Esophagus muscularis mucosa (tissue), 4 donors: ENCODE measurements around the gene PDE3A. TPM values are rescaled to one million over a fixed set of nuclear protein-coding genes. Genes with fewer than 3 reads are reported as not detected.

Experiments used
- DNase-seq: peaks from one replicate; pipeline ENCODE4 v3.0.0-alpha.2; 2017; ENCODE audit errors: extremely low spot score
- H3K27ac ChIP-seq, 4 donors: fragments of 200-600 bp; sonication (generic); replicated peaks in 1 of 4; 1 replicate in 3 of 4; 2 replicates in 1 of 4; pipeline ENCODE4 v1.5.1; 2016 to 2019; ENCODE audit warnings: mild to moderate bottlenecking in 1 of 4
- H3K27me3 ChIP-seq, 4 donors: fragments of 200-600 bp; sonication (generic); one replicate each; pipeline versions ENCODE4 v1.5.1 to v1.6.0; 2016 to 2019
- H3K36me3 ChIP-seq, 4 donors: fragments of 200-600 bp; sonication (generic); one replicate each; pipeline ENCODE4 v1.5.1; 2016 to 2019
- H3K4me1 ChIP-seq, 4 donors: fragments of 200-600 bp; sonication (generic); one replicate each; pipeline ENCODE4 v1.5.1; 2016 to 2019
- H3K4me3 ChIP-seq, 4 donors: fragments of 200-600 bp; sonication (generic); 1 replicate in 2 of 4; 2 replicates in 2 of 4; pipeline ENCODE4 v1.5.1; 2016 to 2019; ENCODE audit warnings: mild to moderate bottlenecking in 4 of 4, moderate library complexity in 1 of 4
- H3K9me3 ChIP-seq, 4 donors: fragments of 200-600 bp; sonication (generic); 1 replicate in 3 of 4; 2 replicates in 1 of 4; pipeline ENCODE4 v1.5.1; 2016 to 2019
- EP300 ChIP-seq: sonication (generic); formaldehyde crosslinking; IDR thresholded peaks from one replicate; pipeline ENCODE4 v1.6.1; 2017; ENCODE audit warnings: antibody characterized with exemption
- POLR2A ChIP-seq: fragments of 450-650 bp; IDR thresholded peaks from one replicate; pipeline ENCODE4 v1.6.1; 2017; ENCODE audit warnings: antibody characterized with exemption, moderate library complexity, mild to moderate bottlenecking, low read depth
- POLR2AphosphoS5 ChIP-seq, 2 donors: sonication (generic); formaldehyde crosslinking; IDR thresholded peaks; one replicate each; pipeline ENCODE4 v1.6.1; 2017; ENCODE audit warnings: antibody characterized with exemption in 2 of 2
- WGBS: methylation state at CpG from one replicate; pipeline ENCODE4 v1.1.5; 2018; 5-methylcytosine and 5-hydroxymethylcytosine counted together
- intact Hi-C: fragments of 100-400 bp; cut with DNase I; formaldehyde crosslinking; loops from one replicate; pipeline ENCODE4 v1.15.1; 2023
- total RNA-seq, 4 donors: library from RNA; depleted of rRNA; stranded (reverse); fragments of >200 nt; gene quantifications; one replicate each; pipeline versions ENCODE4 v1.1.0 to v1.2.1, GENCODE V29; 2016
- TF ChIP-seq, protein P1 (sequence below), 3 experiments: fragments of 200-600 bp in 2 of 3; fragments of 450-650 bp in 1 of 3; sonication (generic) in 2 of 3; IDR thresholded peaks; one replicate each; pipeline ENCODE4 v1.5.1; 2017 to 2019; ENCODE audit warnings: antibody characterized with exemption in 3 of 3, mild to moderate bottlenecking in 2 of 3, moderate library complexity in 1 of 3

Gene PDE3A
- total RNA-seq, 4 donors from 2014 or later: 93.8 to 155 (median 106) TPM

DNA sequence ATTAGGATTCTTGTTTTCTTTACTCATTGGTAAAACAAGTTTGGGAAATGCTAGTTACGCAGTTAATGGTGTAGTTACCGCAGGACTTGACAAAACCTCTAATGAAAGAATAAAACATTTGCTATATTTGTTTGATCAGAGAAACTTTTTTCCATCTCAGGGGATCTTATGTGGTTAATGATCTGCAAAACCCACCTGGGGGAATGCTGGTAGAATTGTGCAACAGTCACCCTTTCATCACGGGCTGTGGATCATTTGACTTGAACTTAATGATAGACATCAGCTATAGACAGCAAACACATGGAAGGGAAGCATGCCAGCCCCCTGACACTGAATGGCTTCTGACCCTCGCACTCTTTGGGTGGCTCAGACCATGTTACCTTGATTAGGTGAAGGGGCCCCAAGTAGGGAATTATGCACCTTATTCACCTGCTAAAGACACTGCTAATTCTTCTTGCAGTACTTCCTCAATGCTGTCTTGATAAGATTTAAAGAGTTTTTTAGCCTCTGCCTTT lies 84.2 kb downstream of the PDE3A start:
- H3K4me3 ChIP-seq: no peak overlapping the region
- H3K27ac ChIP-seq: no peak overlapping the region
- DNase-seq: no peak
- H3K36me3 ChIP-seq: no peaks in the 10 kb centered on the region
- H3K27me3 ChIP-seq: no peaks in the 10 kb centered on the region
- no peaks in the 10 kb centered on the region for H3K9me3 ChIP-seq
- 96% methylated on average over 4 of the region's 4 CpGs for WGBS
- TF ChIP-seq POLR2AphosphoS5 (IDR thresholded peaks at IDR 0.05) (no peak), EP300 (no peak), POLR2A (no peak)
- TF ChIP-seq, protein P1, sequence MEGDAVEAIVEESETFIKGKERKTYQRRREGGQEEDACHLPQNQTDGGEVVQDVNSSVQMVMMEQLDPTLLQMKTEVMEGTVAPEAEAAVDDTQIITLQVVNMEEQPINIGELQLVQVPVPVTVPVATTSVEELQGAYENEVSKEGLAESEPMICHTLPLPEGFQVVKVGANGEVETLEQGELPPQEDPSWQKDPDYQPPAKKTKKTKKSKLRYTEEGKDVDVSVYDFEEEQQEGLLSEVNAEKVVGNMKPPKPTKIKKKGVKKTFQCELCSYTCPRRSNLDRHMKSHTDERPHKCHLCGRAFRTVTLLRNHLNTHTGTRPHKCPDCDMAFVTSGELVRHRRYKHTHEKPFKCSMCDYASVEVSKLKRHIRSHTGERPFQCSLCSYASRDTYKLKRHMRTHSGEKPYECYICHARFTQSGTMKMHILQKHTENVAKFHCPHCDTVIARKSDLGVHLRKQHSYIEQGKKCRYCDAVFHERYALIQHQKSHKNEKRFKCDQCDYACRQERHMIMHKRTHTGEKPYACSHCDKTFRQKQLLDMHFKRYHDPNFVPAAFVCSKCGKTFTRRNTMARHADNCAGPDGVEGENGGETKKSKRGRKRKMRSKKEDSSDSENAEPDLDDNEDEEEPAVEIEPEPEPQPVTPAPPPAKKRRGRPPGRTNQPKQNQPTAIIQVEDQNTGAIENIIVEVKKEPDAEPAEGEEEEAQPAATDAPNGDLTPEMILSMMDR (IDR thresholded peaks at IDR 0.05): no peak
- H3K4me1 ChIP-seq: peaks cover 15 to 48% (median 31%) of the 10 kb centered on the region in 4 donors
- intact Hi-C loops: no loop called here

DNA sequence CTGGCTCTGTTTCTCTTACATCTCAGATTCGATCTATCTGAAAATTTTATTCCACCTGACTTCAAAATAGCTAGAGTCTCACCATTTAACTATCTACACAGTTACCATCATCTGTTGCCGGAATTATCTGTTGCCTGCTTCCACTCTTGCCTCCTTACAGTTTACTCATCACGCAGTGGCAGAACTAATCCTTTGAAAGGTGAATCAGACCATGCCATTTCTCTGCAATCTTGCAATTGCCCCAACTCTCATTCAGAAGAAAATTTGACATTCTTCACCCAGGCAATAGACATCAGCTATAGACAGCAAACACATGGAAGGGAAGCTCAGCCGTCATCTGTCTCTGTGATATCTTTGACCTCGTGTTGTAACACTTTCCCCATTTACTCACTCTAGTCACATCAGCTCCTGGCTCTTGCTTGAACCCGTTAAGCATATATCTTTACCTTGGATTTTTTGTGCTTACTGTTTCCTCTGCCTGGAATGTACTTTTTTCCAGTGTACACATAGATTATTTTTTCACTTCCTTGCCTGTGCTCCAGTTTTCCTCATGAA lies 85.5 kb downstream of the PDE3A start:
- no peak overlapping the region for H3K27ac ChIP-seq
- TF ChIP-seq, protein P1 (IDR thresholded peaks at IDR 0.05): no peak
- no peak for TF ChIP-seq EP300
- TF ChIP-seq POLR2A: no peak
- TF ChIP-seq POLR2AphosphoS5 (IDR thresholded peaks at IDR 0.05): no peak

DNA sequence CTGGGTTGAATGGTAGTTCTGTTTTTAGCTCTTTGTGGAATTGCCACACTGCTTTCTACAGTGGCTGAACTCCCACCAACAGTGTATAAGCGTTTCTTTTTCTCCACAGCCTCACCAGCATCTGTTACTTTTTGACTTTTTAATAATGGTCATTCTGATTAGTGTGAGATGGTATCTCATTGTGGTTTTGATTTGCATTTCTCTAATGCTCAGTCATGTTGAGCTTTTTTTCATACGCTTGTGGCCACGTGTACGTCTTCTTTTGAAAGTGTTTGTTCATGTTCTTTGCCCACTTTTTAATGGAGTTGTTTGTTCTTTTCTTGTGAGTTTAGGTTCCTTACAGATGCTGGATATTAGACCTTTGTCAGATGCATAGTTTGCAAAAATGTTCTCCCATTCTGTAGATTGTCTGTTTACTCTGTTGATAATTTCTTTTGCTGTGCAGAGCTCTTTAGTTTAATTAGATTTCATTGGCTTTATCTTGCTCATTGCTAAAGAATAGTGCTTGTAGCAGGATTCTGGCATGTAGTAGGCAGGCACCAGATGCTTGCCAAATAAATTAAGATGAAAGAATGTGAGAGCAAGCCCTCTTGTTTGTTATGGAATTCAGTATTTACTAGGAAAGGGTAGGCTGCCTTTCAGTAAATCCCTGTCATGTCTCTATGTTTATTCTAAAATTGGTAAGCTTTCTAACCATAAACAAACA lies 86.8 kb downstream of the PDE3A start:
- no peaks in the 10 kb centered on the region for H3K27me3 ChIP-seq
- 74% methylated on average over 4 of the region's 4 CpGs for WGBS
- H3K4me1 ChIP-seq: peaks cover 13 to 32% (median 23%) of the 10 kb centered on the region in 4 donors
- no peak for DNase-seq
- H3K4me3 ChIP-seq: no peak overlapping the region
- TF ChIP-seq EP300 (no peak), POLR2A (no peak), POLR2AphosphoS5 (IDR thresholded peaks at IDR 0.05) (no peak)
- TF ChIP-seq, protein P1 (IDR thresholded peaks at IDR 0.05): no peak
- no peak overlapping the region for H3K27ac ChIP-seq
- intact Hi-C loops: no loop called here
- H3K9me3 ChIP-seq: no peaks in the 10 kb centered on the region
- no peaks in the 10 kb centered on the region for H3K36me3 ChIP-seq

More for the DNA sequence above, 85.5 kb downstream of the PDE3A start:
- intact Hi-C loops: no loop called here
- peaks cover 15 to 43% (median 31%) of the 10 kb centered on the region in 4 donors for H3K4me1 ChIP-seq
- WGBS: 89% methylated on average over 6 of the region's 6 CpGs
- no peaks in the 10 kb centered on the region for H3K36me3 ChIP-seq
- no peaks in the 10 kb centered on the region for H3K27me3 ChIP-seq
- DNase-seq: no peak
- no peaks in the 10 kb centered on the region for H3K9me3 ChIP-seq
- no peak overlapping the region for H3K4me3 ChIP-seq

DNA sequence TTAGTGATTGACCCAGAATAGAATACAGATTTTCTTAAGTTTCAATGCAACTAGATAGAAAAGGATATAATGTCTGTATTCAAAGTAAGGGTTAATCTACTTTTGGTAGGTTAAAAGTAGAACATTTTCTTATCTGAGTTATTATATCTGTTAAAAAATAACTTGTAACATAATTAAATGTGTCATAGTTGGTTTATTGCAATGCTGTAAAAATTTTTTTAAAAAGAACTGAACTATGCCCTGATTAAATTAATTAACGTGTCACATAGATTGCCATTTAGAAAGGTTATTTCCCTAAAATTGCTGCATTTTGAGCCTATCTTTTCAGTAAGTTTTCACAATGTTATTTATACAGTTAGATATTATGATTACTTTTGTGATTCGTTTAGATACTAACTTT lies 89.2 kb downstream of the PDE3A start:
- Histone ChIP-seq H3K27ac (no peak overlapping the region), H3K4me1 (peaks cover 5 to 17% (median 9%) of the 10 kb centered on the region in 4 donors), H3K4me3 (no peak overlapping the region), H3K9me3 (no peaks in the 10 kb centered on the region), H3K36me3 (no peaks in the 10 kb centered on the region), H3K27me3 (no peaks in the 10 kb centered on the region)
- no peak for DNase-seq
- intact Hi-C loops: no loop called here
- TF ChIP-seq POLR2A (no peak), POLR2AphosphoS5 (IDR thresholded peaks at IDR 0.05) (no peak), EP300 (no peak)
- TF ChIP-seq, protein P1 (IDR thresholded peaks at IDR 0.05): no peak
- 93% methylated on average over 2 of the region's 2 CpGs for WGBS
